HepG2 (cell line): ENCODE data around the gene ZNRF3. TPM values are rescaled to one million over a fixed set of nuclear protein-coding genes. Genes with fewer than 3 reads are reported as not detected.

Experiments used
- HDAC2 ChIP-seq: sonication (generic); formaldehyde crosslinking; IDR thresholded peaks from 2 replicates; pipeline ENCODE4 v1.4.0; 2020; ENCODE audit warnings: missing genetic modification reagents
- TCF7L2 ChIP-seq: IDR thresholded peaks from 2 replicates; pipeline ENCODE4 v1.6.1; 2011; ENCODE audit warnings: mild to moderate bottlenecking, low read depth, low read length, moderate library complexity
- ZNF256 ChIP-seq: sonication (generic); formaldehyde crosslinking; conservative IDR thresholded peaks from 2 replicates; pipeline ENCODE4 v1.4.0; 2020; ENCODE audit warnings: missing genetic modification reagents
- ZNF598 ChIP-seq: sonication (generic); formaldehyde crosslinking; IDR thresholded peaks from 2 replicates; pipeline ENCODE4 v1.5.1; 2020; ENCODE audit warnings: mild to moderate bottlenecking, missing genetic modification reagents, borderline replicate concordance
- ZNF841 ChIP-seq: sonication (generic); formaldehyde crosslinking; IDR thresholded peaks from 2 replicates; pipeline ENCODE4 v1.8.1; 2023; ENCODE audit warnings: missing genetic modification reagents, borderline replicate concordance
- polyA plus RNA-seq, 8 experiments: library from polyadenylated mRNA; depleted of rRNA in 3 of 8; stranded (reverse) in 7 of 8; unstranded in 1 of 8; fragments of >200 nt; fragmentation: Illumina TruSeq in 4 of 8; extraction: Trizol in 4 of 8; gene quantifications; 2 replicates each; pipeline versions ENCODE4 v1.2.1 to v1.2.3, GENCODE V29; 2011 to 2016; ENCODE audit warnings: low read depth in 4 of 8, missing spikeins in 1 of 8, mixed read lengths in 1 of 8; ENCODE audit not compliant: insufficient read depth in 1 of 8
- total RNA-seq, 5 experiments: library from RNA; depleted of rRNA; stranded (reverse); fragments of >200 nt; fragmentation: Illumina TruSeq; extraction: Trizol; gene quantifications; 2 replicates each; pipeline ENCODE4 v1.2.3, GENCODE V29; 2016; ENCODE audit warnings: low read depth in 1 of 5
- TF ChIP-seq, protein P1 (sequence below): sonication (generic); formaldehyde crosslinking; conservative IDR thresholded peaks from 2 replicates; pipeline ENCODE4 v1.8.0; 2022; ENCODE audit warnings: mild to moderate bottlenecking, moderate library complexity, missing genetic modification reagents
- TF ChIP-seq, protein P2 (sequence below): sonication (generic); formaldehyde crosslinking; IDR thresholded peaks from 2 replicates; pipeline ENCODE4 v1.4.0; 2020; ENCODE audit warnings: missing genetic modification reagents
- TF ChIP-seq, protein P3 (sequence below): sonication (generic); formaldehyde crosslinking; conservative IDR thresholded peaks from 2 replicates; pipeline ENCODE4 v1.4.0; 2020; ENCODE audit warnings: missing genetic modification reagents
- TF ChIP-seq, protein P4 (sequence below): sonication (generic); formaldehyde crosslinking; IDR thresholded peaks from 2 replicates; pipeline ENCODE4 v1.4.0; 2020; ENCODE audit warnings: missing genetic modification reagents
- TF ChIP-seq, protein P5 (sequence below): sonication (generic); formaldehyde crosslinking; IDR thresholded peaks from 2 replicates; pipeline ENCODE4 v1.8.0; 2022; ENCODE audit warnings: low read depth, missing genetic modification reagents
- TF ChIP-seq, protein P6 (sequence below): sonication (generic); formaldehyde crosslinking; IDR thresholded peaks from 2 replicates; pipeline ENCODE4 v1.5.0; 2020; ENCODE audit warnings: mild to moderate bottlenecking, missing genetic modification reagents, borderline replicate concordance

The ZNRF3 gene
- total and polyA plus RNA-seq, 2 of the 13 experiments (the other 11 are each of a cell fraction or from before 2014, with no cell fraction given): 20.3 to 36.7 TPM

DNA sequence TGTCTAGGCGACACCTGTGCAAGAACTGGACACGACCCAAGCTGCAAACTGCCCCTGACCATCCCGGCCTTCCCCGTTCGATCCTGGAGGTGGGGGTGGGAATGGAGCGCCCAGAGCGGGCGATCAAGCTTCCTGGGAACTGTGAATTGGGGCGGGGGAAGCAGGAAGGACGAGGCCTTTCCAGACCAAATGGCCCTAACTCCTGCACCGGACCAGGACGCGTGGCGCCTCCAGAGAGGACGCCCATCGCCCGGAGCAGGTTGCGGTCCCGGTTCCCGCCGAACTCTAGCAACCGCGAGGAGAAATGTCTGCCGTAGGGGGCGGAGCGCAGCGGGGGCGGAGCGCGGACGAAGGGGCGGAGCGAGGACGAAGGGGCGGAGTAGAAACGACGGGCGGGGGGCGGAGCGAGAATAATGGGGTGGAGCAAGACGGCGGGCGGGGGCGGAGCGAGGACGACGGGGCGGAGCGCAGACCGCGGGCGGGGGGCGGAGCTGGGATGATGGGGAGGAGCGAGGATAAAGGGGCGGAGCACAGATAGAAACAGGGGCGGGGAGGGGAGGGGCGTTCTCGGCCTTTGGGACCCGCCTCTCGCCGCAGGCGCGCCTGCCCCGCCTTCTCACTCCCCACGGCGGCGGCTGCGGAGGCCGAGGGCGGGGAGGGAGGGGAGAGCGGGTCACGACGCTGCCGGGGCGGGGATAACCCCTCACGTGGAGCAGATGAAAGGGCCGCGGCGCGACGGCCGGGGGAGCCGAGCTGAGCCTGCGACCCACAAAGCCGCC, at the start of gene ZNRF3 (continued):
- TF ChIP-seq, protein P1, sequence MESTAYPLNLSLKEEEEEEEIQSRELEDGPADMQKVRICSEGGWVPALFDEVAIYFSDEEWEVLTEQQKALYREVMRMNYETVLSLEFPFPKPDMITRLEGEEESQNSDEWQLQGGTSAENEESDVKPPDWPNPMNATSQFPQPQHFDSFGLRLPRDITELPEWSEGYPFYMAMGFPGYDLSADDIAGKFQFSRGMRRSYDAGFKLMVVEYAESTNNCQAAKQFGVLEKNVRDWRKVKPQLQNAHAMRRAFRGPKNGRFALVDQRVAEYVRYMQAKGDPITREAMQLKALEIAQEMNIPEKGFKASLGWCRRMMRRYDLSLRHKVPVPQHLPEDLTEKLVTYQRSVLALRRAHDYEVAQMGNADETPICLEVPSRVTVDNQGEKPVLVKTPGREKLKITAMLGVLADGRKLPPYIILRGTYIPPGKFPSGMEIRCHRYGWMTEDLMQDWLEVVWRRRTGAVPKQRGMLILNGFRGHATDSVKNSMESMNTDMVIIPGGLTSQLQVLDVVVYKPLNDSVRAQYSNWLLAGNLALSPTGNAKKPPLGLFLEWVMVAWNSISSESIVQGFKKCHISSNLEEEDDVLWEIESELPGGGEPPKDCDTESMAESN (CRISPR knock-in tag): no peak
- TF ChIP-seq ZNF256 (CRISPR knock-in tag): no peak; the same call in 1 of the 2 replicates
- TF ChIP-seq HDAC2 (CRISPR knock-in tag): no peak
- TF ChIP-seq ZNF841: no peak
- TF ChIP-seq, protein P2, sequence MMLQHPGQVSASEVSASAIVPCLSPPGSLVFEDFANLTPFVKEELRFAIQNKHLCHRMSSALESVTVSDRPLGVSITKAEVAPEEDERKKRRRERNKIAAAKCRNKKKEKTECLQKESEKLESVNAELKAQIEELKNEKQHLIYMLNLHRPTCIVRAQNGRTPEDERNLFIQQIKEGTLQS: peak; percentile 28; the same call in 1 of the 2 replicates
- TF ChIP-seq, protein P3, sequence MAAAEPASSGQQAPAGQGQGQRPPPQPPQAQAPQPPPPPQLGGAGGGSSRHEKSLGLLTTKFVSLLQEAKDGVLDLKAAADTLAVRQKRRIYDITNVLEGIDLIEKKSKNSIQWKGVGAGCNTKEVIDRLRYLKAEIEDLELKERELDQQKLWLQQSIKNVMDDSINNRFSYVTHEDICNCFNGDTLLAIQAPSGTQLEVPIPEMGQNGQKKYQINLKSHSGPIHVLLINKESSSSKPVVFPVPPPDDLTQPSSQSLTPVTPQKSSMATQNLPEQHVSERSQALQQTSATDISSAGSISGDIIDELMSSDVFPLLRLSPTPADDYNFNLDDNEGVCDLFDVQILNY (CRISPR knock-in tag): 0 out of 2 replicates have a peak, but pooled peaks have one; percentile 35
- peak; percentile 78; the same call in 1 of the 2 replicates for TF ChIP-seq ZNF598 (CRISPR knock-in tag)
- TF ChIP-seq, protein P4, sequence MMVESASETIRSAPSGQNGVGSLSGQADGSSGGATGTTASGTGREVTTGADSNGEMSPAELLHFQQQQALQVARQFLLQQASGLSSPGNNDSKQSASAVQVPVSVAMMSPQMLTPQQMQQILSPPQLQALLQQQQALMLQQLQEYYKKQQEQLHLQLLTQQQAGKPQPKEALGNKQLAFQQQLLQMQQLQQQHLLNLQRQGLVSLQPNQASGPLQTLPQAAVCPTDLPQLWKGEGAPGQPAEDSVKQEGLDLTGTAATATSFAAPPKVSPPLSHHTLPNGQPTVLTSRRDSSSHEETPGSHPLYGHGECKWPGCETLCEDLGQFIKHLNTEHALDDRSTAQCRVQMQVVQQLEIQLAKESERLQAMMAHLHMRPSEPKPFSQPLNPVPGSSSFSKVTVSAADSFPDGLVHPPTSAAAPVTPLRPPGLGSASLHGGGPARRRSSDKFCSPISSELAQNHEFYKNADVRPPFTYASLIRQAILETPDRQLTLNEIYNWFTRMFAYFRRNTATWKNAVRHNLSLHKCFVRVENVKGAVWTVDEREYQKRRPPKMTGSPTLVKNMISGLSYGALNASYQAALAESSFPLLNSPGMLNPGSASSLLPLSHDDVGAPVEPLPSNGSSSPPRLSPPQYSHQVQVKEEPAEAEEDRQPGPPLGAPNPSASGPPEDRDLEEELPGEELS (CRISPR knock-in tag): peak; percentile 46
- TF ChIP-seq, protein P5, sequence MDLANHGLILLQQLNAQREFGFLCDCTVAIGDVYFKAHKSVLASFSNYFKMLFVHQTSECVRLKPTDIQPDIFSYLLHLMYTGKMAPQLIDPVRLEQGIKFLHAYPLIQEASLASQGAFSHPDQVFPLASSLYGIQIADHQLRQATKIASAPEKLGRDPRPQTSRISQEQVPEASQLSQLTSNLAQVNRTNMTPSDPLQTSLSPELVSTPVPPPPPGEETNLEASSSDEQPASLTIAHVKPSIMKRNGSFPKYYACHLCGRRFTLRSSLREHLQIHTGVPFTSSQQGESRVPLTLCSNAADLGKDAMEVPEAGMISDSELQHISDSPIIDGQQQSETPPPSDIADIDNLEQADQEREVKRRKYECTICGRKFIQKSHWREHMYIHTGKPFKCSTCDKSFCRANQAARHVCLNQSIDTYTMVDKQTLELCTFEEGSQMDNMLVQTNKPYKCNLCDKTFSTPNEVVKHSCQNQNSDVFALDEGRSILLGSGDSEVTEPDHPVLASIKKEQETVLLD (CRISPR knock-in tag): no peak
- TF ChIP-seq TCF7L2: no peak
- TF ChIP-seq, protein P6, sequence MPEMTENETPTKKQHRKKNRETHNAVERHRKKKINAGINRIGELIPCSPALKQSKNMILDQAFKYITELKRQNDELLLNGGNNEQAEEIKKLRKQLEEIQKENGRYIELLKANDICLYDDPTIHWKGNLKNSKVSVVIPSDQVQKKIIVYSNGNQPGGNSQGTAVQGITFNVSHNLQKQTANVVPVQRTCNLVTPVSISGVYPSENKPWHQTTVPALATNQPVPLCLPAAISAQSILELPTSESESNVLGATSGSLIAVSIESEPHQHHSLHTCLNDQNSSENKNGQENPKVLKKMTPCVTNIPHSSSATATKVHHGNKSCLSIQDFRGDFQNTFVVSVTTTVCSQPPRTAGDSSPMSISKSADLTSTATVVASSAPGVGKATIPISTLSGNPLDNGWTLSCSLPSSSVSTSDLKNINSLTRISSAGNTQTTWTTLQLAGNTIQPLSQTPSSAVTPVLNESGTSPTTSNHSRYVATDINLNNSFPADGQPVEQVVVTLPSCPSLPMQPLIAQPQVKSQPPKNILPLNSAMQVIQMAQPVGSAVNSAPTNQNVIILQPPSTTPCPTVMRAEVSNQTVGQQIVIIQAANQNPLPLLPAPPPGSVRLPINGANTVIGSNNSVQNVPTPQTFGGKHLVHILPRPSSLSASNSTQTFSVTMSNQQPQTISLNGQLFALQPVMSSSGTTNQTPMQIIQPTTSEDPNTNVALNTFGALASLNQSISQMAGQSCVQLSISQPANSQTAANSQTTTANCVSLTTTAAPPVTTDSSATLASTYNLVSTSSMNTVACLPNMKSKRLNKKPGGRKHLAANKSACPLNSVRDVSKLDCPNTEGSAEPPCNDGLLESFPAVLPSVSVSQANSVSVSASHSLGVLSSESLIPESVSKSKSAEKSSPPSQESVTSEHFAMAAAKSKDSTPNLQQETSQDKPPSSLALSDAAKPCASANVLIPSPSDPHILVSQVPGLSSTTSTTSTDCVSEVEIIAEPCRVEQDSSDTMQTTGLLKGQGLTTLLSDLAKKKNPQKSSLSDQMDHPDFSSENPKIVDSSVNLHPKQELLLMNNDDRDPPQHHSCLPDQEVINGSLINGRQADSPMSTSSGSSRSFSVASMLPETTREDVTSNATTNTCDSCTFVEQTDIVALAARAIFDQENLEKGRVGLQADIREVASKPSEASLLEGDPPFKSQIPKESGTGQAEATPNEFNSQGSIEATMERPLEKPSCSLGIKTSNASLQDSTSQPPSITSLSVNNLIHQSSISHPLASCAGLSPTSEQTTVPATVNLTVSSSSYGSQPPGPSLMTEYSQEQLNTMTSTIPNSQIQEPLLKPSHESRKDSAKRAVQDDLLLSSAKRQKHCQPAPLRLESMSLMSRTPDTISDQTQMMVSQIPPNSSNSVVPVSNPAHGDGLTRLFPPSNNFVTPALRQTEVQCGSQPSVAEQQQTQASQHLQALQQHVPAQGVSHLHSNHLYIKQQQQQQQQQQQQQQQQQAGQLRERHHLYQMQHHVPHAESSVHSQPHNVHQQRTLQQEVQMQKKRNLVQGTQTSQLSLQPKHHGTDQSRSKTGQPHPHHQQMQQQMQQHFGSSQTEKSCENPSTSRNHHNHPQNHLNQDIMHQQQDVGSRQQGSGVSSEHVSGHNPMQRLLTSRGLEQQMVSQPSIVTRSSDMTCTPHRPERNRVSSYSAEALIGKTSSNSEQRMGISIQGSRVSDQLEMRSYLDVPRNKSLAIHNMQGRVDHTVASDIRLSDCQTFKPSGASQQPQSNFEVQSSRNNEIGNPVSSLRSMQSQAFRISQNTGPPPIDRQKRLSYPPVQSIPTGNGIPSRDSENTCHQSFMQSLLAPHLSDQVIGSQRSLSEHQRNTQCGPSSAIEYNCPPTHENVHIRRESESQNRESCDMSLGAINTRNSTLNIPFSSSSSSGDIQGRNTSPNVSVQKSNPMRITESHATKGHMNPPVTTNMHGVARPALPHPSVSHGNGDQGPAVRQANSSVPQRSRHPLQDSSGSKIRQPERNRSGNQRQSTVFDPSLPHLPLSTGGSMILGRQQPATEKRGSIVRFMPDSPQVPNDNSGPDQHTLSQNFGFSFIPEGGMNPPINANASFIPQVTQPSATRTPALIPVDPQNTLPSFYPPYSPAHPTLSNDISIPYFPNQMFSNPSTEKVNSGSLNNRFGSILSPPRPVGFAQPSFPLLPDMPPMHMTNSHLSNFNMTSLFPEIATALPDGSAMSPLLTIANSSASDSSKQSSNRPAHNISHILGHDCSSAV (CRISPR knock-in tag): no peak
